ENCODE results near the gene STEAP4.
"Not testable (repeated sequence)": the region's sequence is repeated elsewhere in the genome, so short reads cannot be mapped to it uniquely, and the experiment has no call there.

The STEAP4 gene

GRCh38 chr7:88267421-88267820, 39.3 kb downstream of the STEAP4 start:
- DNase-seq, result no peak

- not testable (repeated sequence) for DNase-seq
Observed at GRCh38 chr7:88264987-88265386, 41.7 kb downstream of the STEAP4 start.

- no peak for DNase-seq
Observed at GRCh38 chr7:88262562-88262961, 44.1 kb downstream of the STEAP4 start.

- no peak for DNase-seq
Observed at GRCh38 chr7:88260719-88261118, 46.0 kb downstream of the STEAP4 start.

- no peak for DNase-seq
Observed at GRCh38 chr7:88259656-88260380, 46.9 kb downstream of the STEAP4 start.

- DNase-seq, result not testable (repeated sequence)
Observed at GRCh38 chr7:88258296-88258695, 48.4 kb downstream of the STEAP4 start.

GRCh38 chr7:88256906-88257305, 49.8 kb downstream of the STEAP4 start:
- no peak for DNase-seq

- no peak for DNase-seq
Observed at GRCh38 chr7:88254721-88255424, 51.8 kb downstream of the STEAP4 start.

- no peak for DNase-seq
Observed at GRCh38 chr7:88253640-88254039, 53.1 kb downstream of the STEAP4 start.

GRCh38 chr7:88244258-88244657, 62.4 kb downstream of the STEAP4 start:
- DNase-seq, result no peak

GRCh38 chr7:88243345-88243909, 63.3 kb downstream of the STEAP4 start:
- DNase-seq, result no peak

- DNase-seq, result no peak
Observed at GRCh38 chr7:88239852-88240251, 66.8 kb downstream of the STEAP4 start.

GRCh38 chr7:88233828-88234227, 72.9 kb downstream of the STEAP4 start:
- DNase-seq, result no peak

- DNase-seq, result no peak
Observed at GRCh38 chr7:88230646-88231045, 76.0 kb downstream of the STEAP4 start.

- no peak for DNase-seq
Observed at GRCh38 chr7:88229302-88229995, 77.2 kb downstream of the STEAP4 start.

GRCh38 chr7:88226886-88227516, 79.7 kb downstream of the STEAP4 start:
- no peak for DNase-seq

- DNase-seq, result no peak
Observed at GRCh38 chr7:88226201-88226600, 80.5 kb downstream of the STEAP4 start.

GRCh38 chr7:88224601-88225275, 82.0 kb downstream of the STEAP4 start:
- no peak for DNase-seq

GRCh38 chr7:88223265-88223664, 83.4 kb downstream of the STEAP4 start:
- DNase-seq, result no peak
